Stomach (tissue), 4 donors: Measurements from ENCODE around the gene VSIG2.

Experiments
- CTCF ChIP-seq, 7 experiments: fragments of 450-650 bp in 4 of 7; fragments of 200-600 bp in 3 of 7; sonication (generic) in 3 of 7; IDR thresholded peaks; one replicate each; pipeline ENCODE4 v1.5.1; 2016 to 2019; ENCODE audit warnings: antibody characterized with exemption in 7 of 7, control low read depth in 2 of 7, mild to moderate bottlenecking in 1 of 7
- POLR2A ChIP-seq, 4 donors: fragments of 450-650 bp; IDR thresholded peaks; one replicate each; pipeline ENCODE4 v1.6.1; 2016; ENCODE audit warnings: antibody characterized with exemption in 4 of 4, control low read depth in 2 of 4, mild to moderate bottlenecking in 1 of 4, moderate library complexity in 1 of 4
- POLR2AphosphoS5 ChIP-seq, 3 donors: sonication (generic); formaldehyde crosslinking; IDR thresholded peaks; one replicate each; pipeline ENCODE4 v1.6.1; 2016; ENCODE audit warnings: antibody characterized with exemption in 3 of 3

DNA sequence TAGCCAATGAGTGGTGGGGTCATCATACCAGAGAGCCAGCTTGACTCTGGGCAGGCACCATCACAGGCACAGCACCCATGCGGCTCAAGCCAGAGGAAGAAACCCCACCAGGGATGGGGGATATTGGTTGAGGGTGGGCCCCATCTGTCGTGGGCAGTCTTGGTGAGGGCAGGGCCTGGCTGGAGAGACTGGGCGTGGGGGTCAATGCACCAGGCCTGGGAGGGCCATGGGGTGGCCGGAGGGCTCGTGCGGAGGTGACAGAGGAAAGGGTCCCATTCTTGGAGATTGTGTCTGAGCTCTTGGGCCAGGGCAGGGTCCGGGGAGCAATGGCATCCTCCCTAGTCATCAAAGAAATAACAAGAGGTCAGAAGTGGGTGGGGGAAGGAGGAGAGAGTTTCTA lies 1.6 kb upstream of the VSIG2 start:
- TF ChIP-seq POLR2AphosphoS5 (IDR thresholded peaks at IDR 0.05) (no peak), CTCF (IDR thresholded peaks at IDR 0.05) (no peak), POLR2A (IDR thresholded peaks at IDR 0.05) (no peak)
